Lung (tissue), 16 donors: ENCODE measurements around the gene MORF4L2. TPM values are rescaled to one million over a fixed set of nuclear protein-coding genes. Genes with fewer than 3 reads are reported as not detected.

ENCODE experiments used
- ATAC-seq: fragments of 200-7000 bp; cut with Tn5 transposase; one replicate; pipeline ENCODE4 v1.9.1; 2020; ENCODE audit warnings: moderate number of reproducible peaks; ENCODE audit not compliant: insufficient read depth, low FRiP score
- DNase-seq, 3 donors: peaks; one replicate each; pipeline ENCODE4 v3.0.0-alpha.2; 2013 to 2017
- H3K27ac ChIP-seq, 2 donors: one replicate each; pipeline ENCODE4 v1.5.1; 2013; ENCODE audit warnings: mild to moderate bottlenecking in 2 of 2, moderate library complexity in 2 of 2, control low read depth in 1 of 2, inconsistent platforms in 1 of 2, low read depth in 1 of 2, low read length in 1 of 2
- H3K27me3 ChIP-seq, 3 donors: one replicate each; pipeline ENCODE4 v1.5.1; 2013; ENCODE audit warnings: low read length in 2 of 3; ENCODE audit not compliant: control insufficient read depth in 3 of 3, insufficient read depth in 3 of 3
- H3K36me3 ChIP-seq, 4 donors: one replicate each; pipeline ENCODE4 v1.5.1; 2013; ENCODE audit warnings: low read length in 4 of 4, mild to moderate bottlenecking in 1 of 4, moderate library complexity in 1 of 4; ENCODE audit not compliant: control insufficient read depth in 4 of 4, insufficient read depth in 4 of 4
- H3K4me1 ChIP-seq, 5 donors: one replicate each; pipeline ENCODE4 v1.5.1; 2013; ENCODE audit warnings: low read length in 5 of 5, mild to moderate bottlenecking in 2 of 5, moderate library complexity in 1 of 5; ENCODE audit not compliant: control insufficient read depth in 5 of 5, insufficient read depth in 5 of 5
- H3K4me3 ChIP-seq: one replicate; pipeline ENCODE4 v1.5.1; 2013; ENCODE audit warnings: mild to moderate bottlenecking, control low read depth, moderate library complexity
- H3K9ac ChIP-seq, 2 donors: one replicate each; pipeline ENCODE4 v1.5.1; 2013; ENCODE audit warnings: low read length in 2 of 2, control low read depth in 1 of 2; ENCODE audit not compliant: insufficient read depth in 1 of 2
- H3K9me3 ChIP-seq, 4 donors: one replicate each; pipeline ENCODE4 v1.5.1; 2013; ENCODE audit warnings: low read length in 3 of 4, mild to moderate bottlenecking in 1 of 4, moderate library complexity in 1 of 4; ENCODE audit not compliant: control insufficient read depth in 4 of 4, insufficient read depth in 3 of 4
- CTCF ChIP-seq: IDR thresholded peaks from 2 replicates; pipeline ENCODE4 v1.5.1; 2012; ENCODE audit warnings: mild to moderate bottlenecking; ENCODE audit errors: control extremely low read depth, extremely low read depth
- WGBS, 2 donors: extraction: QIAGEN DNeasy Blood & Tissue Kit; methylation state at CpG; one replicate each; pipeline ENCODE4 v1.1.7; 2013; 5-methylcytosine and 5-hydroxymethylcytosine counted together
- long read RNA-seq, 5 donors: transcript quantifications; one replicate each; lab custom pipeline, GENCODE V29; 2026
- polyA plus RNA-seq, 2 donors: library from polyadenylated mRNA; stranded (reverse); fragments of 200-250 nt; gene quantifications; one replicate each; pipeline ENCODE4 v1.2.1, GENCODE V29; 2013
- total RNA-seq, 2 donors: library from RNA; depleted of rRNA in 1 of 2; stranded (reverse); fragments of >200 nt in 1 of 2; gene quantifications; one replicate each; pipeline ENCODE4 v1.2.1, GENCODE V29; 2014 to 2021
- donor health status: control.
- donor health status: control.
- donor health status: Bipolar disorder and iron deficiency.
- donor health status: healthy.
- donor health status: DM: yes; HTN: yes; CAD: no.

The MORF4L2 gene, protein sequence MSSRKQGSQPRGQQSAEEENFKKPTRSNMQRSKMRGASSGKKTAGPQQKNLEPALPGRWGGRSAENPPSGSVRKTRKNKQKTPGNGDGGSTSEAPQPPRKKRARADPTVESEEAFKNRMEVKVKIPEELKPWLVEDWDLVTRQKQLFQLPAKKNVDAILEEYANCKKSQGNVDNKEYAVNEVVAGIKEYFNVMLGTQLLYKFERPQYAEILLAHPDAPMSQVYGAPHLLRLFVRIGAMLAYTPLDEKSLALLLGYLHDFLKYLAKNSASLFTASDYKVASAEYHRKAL
- total RNA-seq (100 to 1,000 TPM; 236 to 264 TPM), polyA plus RNA-seq (100 to 1,000 TPM; 180 to 321 TPM)
- long read RNA-seq, donor 1, transcript MORF4L2-215 (4 exons, 451 nt) = major isoform, 35 of 93 reads
- long read RNA-seq, donor 1, transcript MORF4L2-212 (3 exons, 573 nt) = minor isoform, 11 of 93 reads
- long read RNA-seq, donor 1, transcript MORF4L2-201 (4 exons, 1,824 nt) = minor isoform, 8 of 93 reads
- long read RNA-seq, donor 1, transcript MORF4L2-203 (4 exons, 1,983 nt) = minor isoform, 18 of 93 reads
- long read RNA-seq, donor 1, partial matches to known transcripts = 7 of 93 reads
- long read RNA-seq, donor 1, other reads (novel, unspliced or antisense) = 0 of 93 reads
- long read RNA-seq, donor 2, transcript MORF4L2-215 (4 exons, 451 nt) = major isoform, 22 of 51 reads
- long read RNA-seq, donor 2, transcript MORF4L2-203 (4 exons, 1,983 nt) = minor isoform, 11 of 51 reads
- long read RNA-seq, donor 2, partial matches to known transcripts = 5 of 51 reads
- long read RNA-seq, donor 2, other reads (novel, unspliced or antisense) = 6 of 51 reads
- long read RNA-seq, donor 3, transcript MORF4L2-215 (4 exons, 451 nt) = major isoform, 21 of 71 reads
- long read RNA-seq, donor 3, transcript MORF4L2-203 (4 exons, 1,983 nt) = minor isoform, 11 of 71 reads
- long read RNA-seq, donor 3, transcript MORF4L2-201 (4 exons, 1,824 nt) = minor isoform, 6 of 71 reads
- long read RNA-seq, donor 3, partial matches to known transcripts = 26 of 71 reads
- long read RNA-seq, donor 3, other reads (novel, unspliced or antisense) = 0 of 71 reads
- long read RNA-seq, donor 4, transcript MORF4L2-215 (4 exons, 451 nt) = minor isoform, 12 of 51 reads
- long read RNA-seq, donor 4, transcript MORF4L2-203 (4 exons, 1,983 nt) = major isoform, 15 of 51 reads
- long read RNA-seq, donor 4, partial matches to known transcripts = 11 of 51 reads
- long read RNA-seq, donor 4, other reads (novel, unspliced or antisense) = 0 of 51 reads
- long read RNA-seq, donor 5, transcript MORF4L2-209 (5 exons, 869 nt) = minor isoform, 8 of 121 reads
- long read RNA-seq, donor 5, transcript MORF4L2-201 (4 exons, 1,824 nt) = minor isoform, 8 of 121 reads
- long read RNA-seq, donor 5, transcript MORF4L2-215 (4 exons, 451 nt) = major isoform, 41 of 121 reads
- long read RNA-seq, donor 5, transcript MORF4L2-203 (4 exons, 1,983 nt) = minor isoform, 24 of 121 reads
- long read RNA-seq, donor 5, partial matches to known transcripts = 16 of 121 reads
- long read RNA-seq, donor 5, other reads (novel, unspliced or antisense) = 11 of 121 reads

DNA sequence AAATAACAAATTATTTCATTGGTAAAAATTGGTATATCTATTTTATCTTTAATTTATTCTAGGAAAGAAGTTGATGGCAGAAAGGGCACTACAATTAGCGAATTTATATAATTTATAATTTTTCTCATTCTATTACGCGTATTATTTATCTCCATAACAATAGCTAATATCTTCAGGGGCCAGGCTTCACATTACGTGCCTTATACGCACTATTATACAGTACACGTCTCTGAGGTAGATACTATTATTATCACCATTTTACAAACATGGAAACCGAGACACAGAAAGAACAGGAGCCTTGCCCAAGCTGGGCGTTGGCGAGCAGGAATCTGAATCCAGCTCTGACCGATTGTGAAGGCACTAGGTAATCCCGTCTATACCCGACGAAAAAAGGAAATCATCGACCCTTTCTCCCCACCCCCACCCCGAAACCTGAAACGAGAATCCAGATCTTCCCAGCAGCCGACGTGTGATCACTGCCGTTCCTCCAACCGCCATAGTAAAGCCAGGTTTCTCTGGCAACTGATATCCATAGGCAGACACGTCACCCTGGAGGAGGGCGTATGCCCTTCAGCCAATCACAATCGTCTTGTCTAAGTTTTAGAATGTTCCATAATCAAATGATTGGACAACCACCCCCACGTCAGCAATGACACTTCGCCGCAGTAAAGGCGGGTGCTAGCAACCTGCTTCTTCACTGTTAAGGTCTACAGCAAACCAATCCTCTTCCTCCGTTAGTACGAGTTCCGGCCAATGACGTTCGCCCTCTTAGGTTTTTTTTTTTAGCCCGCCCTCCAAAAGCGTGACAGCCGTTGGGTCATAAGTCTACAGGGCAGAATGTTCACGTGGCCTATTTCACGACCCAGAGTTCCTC, at the start of gene MORF4L2:
TSS of gene MORF4L2 (minus strand) at position 501 of the 874 bp plus-strand sequence. CDS start 9,672 bp downstream, outside the sequence.
- H3K4me3 ChIP-seq = peak within 1 kb of the TSS; percentile 66
- peak within 1 kb of the TSS; percentile 96 to 97 for H3K27ac ChIP-seq
- peaks cover 0 to 6% (median 0%) of the 10 kb centered on the region in 5 donors for H3K4me1 ChIP-seq
- peaks cover 0 to 5% (median 4%) of the 10 kb centered on the region in 4 donors for H3K36me3 ChIP-seq
- DNase-seq (peak; percentile 96 to 98 (median 98)), ATAC-seq (peak; percentile 85)
- peaks cover 0 to 9% (median 0%) of the 10 kb centered on the region in 3 donors for H3K27me3 ChIP-seq
- H3K9ac ChIP-seq = peak within 1 kb of the TSS; percentile 88 to 99
- WGBS, 2 donors = 1 to 27% methylated on average over 37 of the region's 37 CpGs
- no peak for TF ChIP-seq CTCF
- H3K9me3 ChIP-seq = peaks cover 0 to 2% (median 0%) of the 10 kb centered on the region in 4 donors

DNA sequence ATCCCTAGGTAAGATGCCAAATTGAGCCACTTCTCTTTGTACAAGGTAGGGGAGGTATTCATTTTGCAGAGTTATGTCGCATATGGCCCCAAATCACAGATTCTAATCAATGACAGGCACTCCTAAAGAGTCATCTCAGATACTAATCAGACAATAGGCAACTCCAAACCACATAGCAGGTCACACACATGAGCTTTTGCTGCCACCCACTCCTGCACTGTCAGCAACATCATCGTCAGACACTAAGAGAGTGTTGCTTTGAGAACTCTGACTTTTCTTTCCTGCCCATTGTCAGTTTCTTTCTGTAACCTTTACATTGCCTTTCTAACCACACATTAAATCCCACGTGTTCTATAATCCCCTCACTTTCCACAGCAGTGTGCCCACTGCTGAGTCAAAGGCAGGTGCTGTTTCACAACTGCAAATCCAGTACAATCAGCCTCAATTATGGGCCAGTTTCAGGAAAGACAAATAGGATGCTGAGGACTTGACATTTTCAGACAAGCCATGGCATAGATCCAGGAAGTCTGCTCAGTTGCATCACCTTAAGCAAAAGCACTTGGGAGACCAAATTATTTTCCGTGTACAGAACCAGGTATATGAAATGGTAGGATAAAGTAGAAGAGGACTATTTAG, 47.7 kb upstream of the MORF4L2 start:
- no peak overlapping the region for H3K4me3 ChIP-seq
- TF ChIP-seq CTCF = no peak
- no peak overlapping the region for H3K27ac ChIP-seq
- WGBS, 2 donors = 50 to 53% methylated on average over 4 of the region's 4 CpGs
- ATAC-seq (no peak), DNase-seq (no peak)
- H3K9ac ChIP-seq = no peak overlapping the region
- no peaks in the 10 kb centered on the region for H3K9me3 ChIP-seq
- peaks cover 0 to 64% (median 21%) of the 10 kb centered on the region in 3 donors for H3K27me3 ChIP-seq
- peaks cover 0 to 4% (median 0%) of the 10 kb centered on the region in 5 donors for H3K4me1 ChIP-seq
- H3K36me3 ChIP-seq = no peaks in the 10 kb centered on the region
